ENCODE results near the gene SHKBP1.

DNA sequence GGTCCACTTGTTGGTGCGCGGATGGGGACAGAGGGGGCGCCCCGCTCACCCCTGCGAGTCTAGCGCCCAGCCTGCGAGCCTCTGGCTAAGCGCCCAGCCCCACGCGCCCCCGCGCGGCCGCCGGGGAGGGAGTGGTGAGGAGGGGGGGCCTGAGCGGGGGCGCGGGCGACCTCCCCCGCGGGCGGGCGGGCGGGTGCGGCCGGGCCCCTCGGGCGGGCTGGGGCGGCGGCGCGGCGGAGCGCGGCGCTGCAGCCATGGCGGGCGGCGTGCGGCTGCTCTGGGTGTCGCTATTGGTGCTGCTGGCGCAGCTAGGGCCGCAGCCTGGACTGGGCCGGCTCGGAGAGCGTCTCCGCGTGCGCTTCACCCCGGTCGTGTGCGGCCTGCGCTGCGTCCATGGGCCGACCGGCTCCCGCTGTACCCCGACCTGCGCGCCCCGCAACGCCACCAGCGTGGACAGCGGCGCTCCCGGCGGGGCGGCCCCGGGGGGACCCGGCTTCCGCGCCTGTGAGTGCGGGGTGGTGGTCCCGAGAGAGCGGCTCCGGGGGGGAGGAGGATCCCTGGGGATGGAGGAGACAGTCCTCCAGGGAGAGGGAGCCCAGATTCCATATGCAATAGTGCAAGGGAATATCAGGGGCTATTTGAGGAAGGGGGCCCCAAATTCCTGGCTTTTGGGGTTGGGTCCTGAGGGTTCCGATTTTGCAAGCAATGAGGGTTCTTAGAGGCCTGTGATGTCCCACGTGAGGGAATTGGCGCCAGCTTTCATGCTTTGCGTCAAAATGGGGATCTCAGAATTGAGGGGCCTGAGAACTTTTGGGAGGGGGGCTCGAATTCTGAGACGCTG lies 24.7 kb downstream of the SHKBP1 start, which contains the start of gene LTBP4:
- TF ChIP-seq, protein P1, sequence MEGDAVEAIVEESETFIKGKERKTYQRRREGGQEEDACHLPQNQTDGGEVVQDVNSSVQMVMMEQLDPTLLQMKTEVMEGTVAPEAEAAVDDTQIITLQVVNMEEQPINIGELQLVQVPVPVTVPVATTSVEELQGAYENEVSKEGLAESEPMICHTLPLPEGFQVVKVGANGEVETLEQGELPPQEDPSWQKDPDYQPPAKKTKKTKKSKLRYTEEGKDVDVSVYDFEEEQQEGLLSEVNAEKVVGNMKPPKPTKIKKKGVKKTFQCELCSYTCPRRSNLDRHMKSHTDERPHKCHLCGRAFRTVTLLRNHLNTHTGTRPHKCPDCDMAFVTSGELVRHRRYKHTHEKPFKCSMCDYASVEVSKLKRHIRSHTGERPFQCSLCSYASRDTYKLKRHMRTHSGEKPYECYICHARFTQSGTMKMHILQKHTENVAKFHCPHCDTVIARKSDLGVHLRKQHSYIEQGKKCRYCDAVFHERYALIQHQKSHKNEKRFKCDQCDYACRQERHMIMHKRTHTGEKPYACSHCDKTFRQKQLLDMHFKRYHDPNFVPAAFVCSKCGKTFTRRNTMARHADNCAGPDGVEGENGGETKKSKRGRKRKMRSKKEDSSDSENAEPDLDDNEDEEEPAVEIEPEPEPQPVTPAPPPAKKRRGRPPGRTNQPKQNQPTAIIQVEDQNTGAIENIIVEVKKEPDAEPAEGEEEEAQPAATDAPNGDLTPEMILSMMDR (IDR thresholded peaks at IDR 0.05; ENCODE audit: borderline replicate concordance, extremely low read depth, low read length, poor library complexity, severe bottlenecking) = no peak
- TF ChIP-seq EZH2 (IDR thresholded peaks at IDR 0.05; ENCODE audit: borderline replicate concordance, low read depth, low read length, severe bottlenecking) = no peak

All from DND-41 (cell line).